Stomach (tissue), 4 donors: ENCODE data around the gene TRIM41.

Experiments
- EP300 ChIP-seq: sonication (generic); formaldehyde crosslinking; IDR thresholded peaks from one replicate; pipeline ENCODE4 v1.6.1; 2017; ENCODE audit warnings: antibody characterized with exemption
- POLR2A ChIP-seq, 4 donors: fragments of 450-650 bp; IDR thresholded peaks; one replicate each; pipeline ENCODE4 v1.6.1; 2016; ENCODE audit warnings: antibody characterized with exemption in 4 of 4, control low read depth in 2 of 4, mild to moderate bottlenecking in 1 of 4, moderate library complexity in 1 of 4
- TF ChIP-seq, protein P1 (sequence below), 7 experiments: fragments of 450-650 bp in 4 of 7; fragments of 200-600 bp in 3 of 7; sonication (generic) in 3 of 7; IDR thresholded peaks; one replicate each; pipeline ENCODE4 v1.5.1; 2016 to 2019; ENCODE audit warnings: antibody characterized with exemption in 7 of 7, control low read depth in 2 of 7, mild to moderate bottlenecking in 1 of 7

- TF ChIP-seq EP300, result no peak
- TF ChIP-seq, protein P1, sequence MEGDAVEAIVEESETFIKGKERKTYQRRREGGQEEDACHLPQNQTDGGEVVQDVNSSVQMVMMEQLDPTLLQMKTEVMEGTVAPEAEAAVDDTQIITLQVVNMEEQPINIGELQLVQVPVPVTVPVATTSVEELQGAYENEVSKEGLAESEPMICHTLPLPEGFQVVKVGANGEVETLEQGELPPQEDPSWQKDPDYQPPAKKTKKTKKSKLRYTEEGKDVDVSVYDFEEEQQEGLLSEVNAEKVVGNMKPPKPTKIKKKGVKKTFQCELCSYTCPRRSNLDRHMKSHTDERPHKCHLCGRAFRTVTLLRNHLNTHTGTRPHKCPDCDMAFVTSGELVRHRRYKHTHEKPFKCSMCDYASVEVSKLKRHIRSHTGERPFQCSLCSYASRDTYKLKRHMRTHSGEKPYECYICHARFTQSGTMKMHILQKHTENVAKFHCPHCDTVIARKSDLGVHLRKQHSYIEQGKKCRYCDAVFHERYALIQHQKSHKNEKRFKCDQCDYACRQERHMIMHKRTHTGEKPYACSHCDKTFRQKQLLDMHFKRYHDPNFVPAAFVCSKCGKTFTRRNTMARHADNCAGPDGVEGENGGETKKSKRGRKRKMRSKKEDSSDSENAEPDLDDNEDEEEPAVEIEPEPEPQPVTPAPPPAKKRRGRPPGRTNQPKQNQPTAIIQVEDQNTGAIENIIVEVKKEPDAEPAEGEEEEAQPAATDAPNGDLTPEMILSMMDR (IDR thresholded peaks at IDR 0.05), result no peak
- TF ChIP-seq POLR2A (IDR thresholded peaks at IDR 0.05), result no peak
Observed at GRCh38 chr5:181198106-181198685, 24.9 kb upstream of the TRIM41 start.
